D721Med (cell line): ENCODE results near the gene ZDHHC11.
"Not testable (repeated sequence)": the region's sequence is repeated elsewhere in the genome, so short reads cannot be mapped to it uniquely, and the experiment has no call there.

Experiments used
- DNase-seq: peaks from one replicate; pipeline ENCODE4 v3.0.0; 2011; ENCODE audit warnings: low spot score; ENCODE audit not compliant: insufficient read length
- FAIRE-seq: peaks from 2 replicates; lab custom pipeline; 2011; peaks lifted over from hg19 to GRCh38; lab: Jason Lieb, UNC
- CTCF ChIP-seq: IDR thresholded peaks from 2 replicates; pipeline ENCODE4 v1.5.1; 2012; ENCODE audit warnings: mild to moderate bottlenecking, control low read depth; ENCODE audit not compliant: insufficient read depth; ENCODE audit errors: missing control alignments

ZDHHC11 gene

GRCh38 chr5:852018-852417 is 1.2 kb upstream of the ZDHHC11 start:
- no peak for DNase-seq
- TF ChIP-seq CTCF, result no peak
- no peak for FAIRE-seq

GRCh38 chr5:851553-851952 is 767 bp upstream of the ZDHHC11 start:
- FAIRE-seq, result no peak
- DNase-seq, result no peak
- no peak for TF ChIP-seq CTCF

- DNase-seq (no peak), FAIRE-seq (no peak)
- TF ChIP-seq CTCF, result no peak
These were observed 290 bp upstream of the ZDHHC11 start for GRCh38 chr5:851076-851475.

- no peak for FAIRE-seq
- TF ChIP-seq CTCF, result no peak
- DNase-seq, result no peak
These were observed 1.0 kb downstream of the ZDHHC11 start for GRCh38 chr5:849651-850301.

- TF ChIP-seq CTCF, result no peak
- DNase-seq (no peak), FAIRE-seq (no peak)
These were observed 2.1 kb downstream of the ZDHHC11 start for GRCh38 chr5:848671-849111.

- not testable (repeated sequence) for DNase-seq, FAIRE-seq
These were observed 3.0 kb downstream of the ZDHHC11 start for GRCh38 chr5:847736-848135.

- not testable (repeated sequence) for DNase-seq, FAIRE-seq
These were observed 3.6 kb downstream of the ZDHHC11 start for GRCh38 chr5:847212-847611.

- DNase-seq, FAIRE-seq: not testable (repeated sequence)
These were observed 4.1 kb downstream of the ZDHHC11 start for GRCh38 chr5:846602-847091.

- FAIRE-seq, DNase-seq: not testable (repeated sequence)
These were observed 4.8 kb downstream of the ZDHHC11 start for GRCh38 chr5:845676-846601.

GRCh38 chr5:845031-845675 is 5.6 kb downstream of the ZDHHC11 start:
- FAIRE-seq, DNase-seq: not testable (repeated sequence)

GRCh38 chr5:844426-844825 is 6.4 kb downstream of the ZDHHC11 start:
- not testable (repeated sequence) for FAIRE-seq, DNase-seq

GRCh38 chr5:843926-844325 is 6.9 kb downstream of the ZDHHC11 start:
- FAIRE-seq, DNase-seq: not testable (repeated sequence)

GRCh38 chr5:843371-843770 is 7.4 kb downstream of the ZDHHC11 start:
- DNase-seq, result not testable (repeated sequence)

More at GRCh38 chr5:843371-843770, 7.4 kb downstream of the ZDHHC11 start:
- FAIRE-seq, result not testable (repeated sequence)
